Limb (tissue), 2 donors: ENCODE measurements around the gene KCNS3.
"Not testable (repeated sequence)": the region's sequence is repeated elsewhere in the genome, so short reads cannot be mapped to it uniquely, and the experiment has no call there.

Experiments used
- DNase-seq, 2 donors: peaks; one replicate each; pipeline ENCODE4 v3.0.0-alpha.2; 2016; ENCODE audit errors: extremely low spot score in 2 of 2

The KCNS3 gene

GRCh38 chr2:17943444-17943843 is 65.0 kb downstream of the KCNS3 start:
- DNase-seq = no peak

DNA sequence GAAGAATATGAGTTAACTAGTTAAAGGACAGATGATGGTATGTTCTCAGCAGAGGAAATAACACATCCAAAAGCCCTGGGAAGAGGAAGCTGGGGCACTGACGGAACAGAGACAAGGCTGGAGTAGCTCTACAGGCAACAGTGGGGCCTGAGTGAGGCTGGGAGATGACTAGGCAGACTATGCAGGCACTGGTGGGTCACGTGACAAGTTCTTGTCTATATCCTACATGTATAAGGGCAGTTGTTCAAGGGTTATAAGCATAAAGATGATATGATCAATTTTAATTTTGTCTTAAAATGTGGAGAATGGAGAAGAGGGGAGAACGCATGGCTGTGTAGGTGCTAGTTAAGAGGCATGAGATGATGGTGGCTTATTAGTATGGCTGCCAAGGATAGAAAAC is 68.6 kb downstream of the KCNS3 start:
- DNase-seq = no peak

GRCh38 chr2:17950006-17950405 is 71.5 kb downstream of the KCNS3 start:
- DNase-seq = no peak

GRCh38 chr2:17951563-17951962 is 73.1 kb downstream of the KCNS3 start:
- DNase-seq = no peak

- DNase-seq = no peak
Measured at GRCh38 chr2:17958466-17959092, 80.1 kb downstream of the KCNS3 start.

DNA sequence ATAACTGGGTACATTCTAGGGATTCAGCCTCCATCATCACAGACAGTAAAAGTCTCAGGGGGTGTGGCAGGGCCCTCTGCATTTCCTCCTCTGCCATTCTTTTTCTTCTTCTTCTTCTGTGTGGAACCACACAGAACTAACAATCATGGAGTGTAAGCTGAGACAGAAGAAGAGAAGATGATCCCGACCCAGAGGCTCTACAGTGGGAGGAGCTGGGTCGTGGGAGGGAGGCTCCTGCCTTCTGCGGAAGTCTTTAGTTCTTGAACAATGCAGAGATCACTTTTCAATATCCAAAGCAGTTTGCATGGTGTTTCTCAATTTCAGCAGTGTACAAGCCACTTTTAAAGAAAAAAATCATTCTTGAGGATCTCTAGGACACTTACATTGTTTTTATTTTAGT is 80.9 kb downstream of the KCNS3 start:
- no peak for DNase-seq

DNA sequence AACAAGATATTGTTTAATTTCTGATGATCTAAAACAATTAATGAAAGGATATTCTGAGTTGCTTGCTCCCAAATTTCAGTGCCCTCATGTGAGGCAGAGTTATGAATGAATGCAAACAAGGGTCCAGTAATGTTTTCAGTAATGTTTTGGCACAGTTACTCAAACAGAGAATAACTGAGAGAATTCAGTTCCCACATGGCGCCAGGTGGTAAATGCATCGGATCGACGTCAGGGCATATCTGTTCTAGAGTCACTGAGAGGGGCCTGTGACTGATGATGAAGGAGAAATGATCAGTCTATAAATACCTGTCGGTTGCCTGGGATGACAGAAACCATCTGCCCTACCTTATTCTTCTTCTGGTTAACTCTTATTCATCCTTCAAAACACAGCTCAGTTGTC is 81.4 kb downstream of the KCNS3 start:
- no peak for DNase-seq

- DNase-seq = no peak
Measured at GRCh38 chr2:17960925-17961324, 82.5 kb downstream of the KCNS3 start.

- no peak for DNase-seq
Measured at GRCh38 chr2:17961789-17962188, 83.3 kb downstream of the KCNS3 start.

- DNase-seq = no peak
Measured at GRCh38 chr2:17962876-17963275, 84.4 kb downstream of the KCNS3 start.

DNA sequence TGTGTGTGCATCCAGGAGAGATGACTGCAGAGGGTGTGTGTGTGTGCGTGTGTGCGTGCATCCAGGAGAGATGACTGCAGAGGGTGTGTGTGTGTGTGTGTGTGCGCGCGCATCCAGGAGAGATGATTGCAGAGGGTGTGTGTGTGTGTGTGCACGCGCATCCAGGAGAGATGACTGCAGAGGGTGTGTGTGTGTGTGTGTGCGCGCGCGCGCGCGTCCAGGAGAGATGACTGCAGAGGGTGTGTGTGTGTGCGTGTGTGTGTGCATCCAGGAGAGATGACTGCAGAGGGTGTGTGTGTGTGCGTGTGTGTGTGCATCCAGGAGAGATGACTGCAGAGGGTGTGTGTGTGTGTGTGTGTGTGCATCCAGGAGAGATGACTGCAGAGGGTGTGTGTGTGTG is 85.1 kb downstream of the KCNS3 start:
- DNase-seq = not testable (repeated sequence)

DNA sequence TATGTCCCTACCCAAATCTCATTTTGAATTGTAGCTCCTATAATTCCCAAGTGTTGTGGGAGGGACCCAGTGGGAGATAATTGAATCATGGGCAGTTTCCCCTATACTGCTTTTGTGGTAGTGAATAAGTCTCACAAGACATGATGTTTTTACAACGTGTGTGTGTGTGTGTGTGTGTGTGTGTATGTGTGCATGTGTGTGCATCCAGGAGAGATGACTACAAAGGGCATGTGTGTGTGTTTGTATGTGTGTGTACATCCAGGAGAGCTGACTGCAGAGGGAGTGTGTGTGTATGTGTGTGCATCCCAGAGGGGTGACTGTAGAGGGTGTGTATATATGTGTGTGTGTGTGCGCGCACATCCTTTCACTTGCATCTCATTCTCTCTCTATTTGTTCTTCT is 86.7 kb downstream of the KCNS3 start:
- no peak for DNase-seq

DNA sequence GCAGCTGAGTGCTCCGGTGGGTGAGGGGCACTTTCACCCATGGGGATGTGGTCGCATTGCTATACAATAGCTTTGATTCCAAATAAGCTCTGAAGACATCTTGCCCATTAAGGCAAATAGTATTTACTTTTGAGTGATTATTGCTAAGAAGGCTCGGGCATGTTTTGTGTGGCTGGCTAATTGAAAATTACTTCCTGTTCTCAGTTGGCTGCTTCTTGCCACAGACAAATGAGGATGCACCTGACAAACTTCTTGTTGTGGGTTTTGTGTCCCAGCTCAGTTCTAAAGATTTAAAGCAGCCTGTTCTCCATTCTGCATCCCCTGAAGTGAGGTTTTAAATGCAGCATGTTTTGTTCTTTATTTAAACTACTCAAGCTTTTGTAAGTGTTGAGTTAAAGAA is 88.3 kb downstream of the KCNS3 start:
- DNase-seq = no peak

GRCh38 chr2:17969661-17970060 is 91.2 kb downstream of the KCNS3 start:
- no peak for DNase-seq

DNA sequence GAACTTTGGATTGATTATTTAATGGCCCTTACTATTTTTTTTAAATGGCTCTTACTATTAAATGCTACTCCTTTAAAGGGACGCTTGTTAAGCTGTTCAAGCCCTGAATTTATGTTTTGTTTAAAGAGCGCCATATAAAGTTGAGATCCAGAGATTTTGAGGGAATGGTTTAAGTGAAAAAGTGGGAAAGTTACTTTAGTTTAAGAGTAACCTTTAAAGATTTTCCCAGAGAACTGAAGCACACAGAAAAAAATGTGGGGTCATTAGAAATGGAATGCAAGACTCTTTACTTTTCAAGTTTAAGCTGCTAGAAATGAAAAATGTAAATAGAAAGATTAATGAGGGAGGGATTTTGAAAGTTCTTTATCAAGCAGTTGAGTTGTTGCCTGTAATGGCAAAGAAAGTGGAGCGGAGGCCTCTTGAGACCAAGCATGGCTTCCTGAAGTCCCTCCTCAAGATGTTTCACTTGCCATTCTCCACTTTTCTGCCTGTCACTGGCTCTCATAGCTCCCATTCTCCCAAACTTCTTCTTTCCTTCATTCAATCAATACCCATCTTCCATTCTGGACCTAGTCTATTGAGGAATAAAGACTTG is 93.2 kb downstream of the KCNS3 start:
- no peak for DNase-seq

DNA sequence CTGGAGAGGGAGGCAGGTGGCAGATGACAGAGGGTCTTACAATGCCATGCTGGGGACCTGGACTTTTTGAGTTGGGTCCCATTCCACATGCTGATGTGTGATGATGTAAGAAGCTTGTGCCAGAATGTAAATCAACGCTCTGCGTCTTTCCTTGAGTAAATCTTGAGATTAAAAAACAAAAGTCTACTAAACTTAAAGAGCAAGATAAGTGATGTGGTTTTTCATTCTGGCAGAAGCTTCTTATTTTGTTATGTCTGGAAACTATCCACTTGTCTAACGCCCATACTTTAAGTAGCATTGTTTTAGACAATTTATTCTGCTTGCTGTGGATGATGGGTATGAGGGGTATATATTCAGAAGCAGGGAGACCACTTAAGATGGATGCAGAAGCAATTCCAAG is 94.5 kb downstream of the KCNS3 start:
- no peak for DNase-seq

DNA sequence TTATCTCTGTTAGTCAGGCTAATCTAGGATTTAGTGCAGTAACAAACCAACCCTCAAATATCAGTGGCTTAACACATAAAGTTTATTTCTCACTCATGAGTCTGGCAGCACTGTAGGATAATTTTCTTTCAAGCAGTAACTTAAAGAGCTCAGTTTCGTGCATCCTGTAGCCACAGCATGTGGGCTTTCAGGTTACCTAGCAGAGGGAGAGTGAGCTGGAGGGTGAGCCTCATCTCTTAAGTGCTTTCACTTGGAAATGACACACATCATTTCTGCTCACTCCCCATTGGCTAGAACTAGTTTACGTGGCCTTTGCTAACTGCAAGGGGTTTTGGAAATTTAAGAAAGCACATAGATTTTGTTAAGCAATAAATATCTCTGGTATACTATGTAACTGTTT is 96.9 kb downstream of the KCNS3 start:
- no peak for DNase-seq

- DNase-seq = no peak
Measured at GRCh38 chr2:17976871-17977746, 98.6 kb downstream of the KCNS3 start.

DNA sequence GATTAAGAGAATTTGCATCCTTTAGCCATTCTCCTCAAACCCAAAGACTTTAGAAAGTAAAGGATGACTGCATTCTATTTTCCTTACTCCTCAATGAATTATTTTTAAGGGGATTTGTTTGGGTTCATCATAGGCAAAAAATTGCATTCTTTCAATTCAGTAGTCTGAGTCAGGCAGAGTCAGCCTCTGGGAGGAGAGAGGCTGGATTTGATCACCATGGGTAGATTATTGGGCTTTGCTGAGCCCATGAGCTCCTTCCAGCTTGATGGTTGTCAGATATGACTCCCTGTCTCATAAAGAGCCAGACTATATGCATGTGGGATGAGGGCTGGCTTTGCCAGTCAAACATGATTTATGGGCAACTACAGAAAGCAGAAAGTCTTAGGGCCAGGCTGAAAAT is 101.2 kb downstream of the KCNS3 start:
- DNase-seq = no peak

- no peak for DNase-seq
Measured at GRCh38 chr2:17981936-17982335, 103.5 kb downstream of the KCNS3 start.
